Mesothelial cell of epicardium (in vitro differentiated cells): ENCODE data around the gene MPL. TPM values are rescaled to one million over a fixed set of nuclear protein-coding genes. Genes with fewer than 3 reads are reported as not detected.

Experiments
- DNase-seq, 2 experiments: peaks; one replicate each; pipeline ENCODE4 v3.0.0; 2021; ENCODE audit warnings: low spot score in 2 of 2; ENCODE audit not compliant: unreplicated experiment in 2 of 2
- H3K27ac Mint-ChIP-seq: 2 replicates; pipeline ENCODE4 v1.8.0; 2021; ENCODE audit warnings: mixed read lengths
- H3K27me3 Mint-ChIP-seq: 2 replicates; pipeline ENCODE4 v1.8.0; 2021; ENCODE audit warnings: low read depth, mixed read lengths
- H3K36me3 Mint-ChIP-seq: 2 replicates; pipeline ENCODE4 v1.8.0; 2021; ENCODE audit warnings: mixed read lengths
- H3K4me1 Mint-ChIP-seq: 2 replicates; pipeline ENCODE4 v1.8.0; 2021; ENCODE audit warnings: mixed read lengths
- H3K4me3 Mint-ChIP-seq: 2 replicates; pipeline ENCODE4 v1.8.0; 2021; ENCODE audit warnings: mild to moderate bottlenecking, moderate library complexity, mixed read lengths
- H3K9me3 Mint-ChIP-seq: 2 replicates; pipeline ENCODE4 v1.8.0; 2021; ENCODE audit warnings: mixed read lengths
- CTCF ChIP-seq: fragments of 200-600 bp; sonication (generic); IDR thresholded peaks from one replicate; pipeline ENCODE4 v1.5.0; 2021; ENCODE audit warnings: antibody characterized with exemption; ENCODE audit not compliant: unreplicated experiment
- total RNA-seq: library from RNA; stranded (reverse); gene quantifications from 3 replicates; pipeline ENCODE4 v1.2.1, GENCODE V29; 2021

MPL gene
- total RNA-seq, 1 donor from 2014 or later = not detected

DNA sequence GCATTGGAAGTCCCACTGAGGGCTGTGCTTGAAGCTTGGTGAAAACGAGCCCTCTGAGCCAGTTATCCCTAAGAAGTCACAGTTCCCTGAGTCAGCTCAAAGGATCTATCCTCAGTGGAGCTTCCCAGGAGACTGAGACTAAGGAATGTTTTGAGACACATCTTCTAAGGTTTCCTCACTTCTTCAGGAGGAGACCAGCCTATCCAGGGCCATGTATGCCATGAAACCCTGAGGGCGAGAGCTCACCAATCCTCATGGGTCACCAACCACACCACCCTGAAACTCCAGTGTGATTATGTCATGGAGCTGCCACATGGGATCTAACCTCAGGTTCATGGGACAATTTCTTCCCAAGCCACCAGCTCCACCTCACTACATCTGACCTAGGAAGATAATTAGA lies 44.4 kb upstream of the MPL start:
- Mint-ChIP-seq H3K4me3 (no peak overlapping the region), H3K9me3 (no peaks in the 10 kb centered on the region), H3K4me1 (peaks cover 13% of the 10 kb centered on the region), H3K27me3 (no peaks in the 10 kb centered on the region), H3K36me3 (no peaks in the 10 kb centered on the region), H3K27ac (no peak overlapping the region)
- TF ChIP-seq CTCF = no peak
- DNase-seq = no peak

DNA sequence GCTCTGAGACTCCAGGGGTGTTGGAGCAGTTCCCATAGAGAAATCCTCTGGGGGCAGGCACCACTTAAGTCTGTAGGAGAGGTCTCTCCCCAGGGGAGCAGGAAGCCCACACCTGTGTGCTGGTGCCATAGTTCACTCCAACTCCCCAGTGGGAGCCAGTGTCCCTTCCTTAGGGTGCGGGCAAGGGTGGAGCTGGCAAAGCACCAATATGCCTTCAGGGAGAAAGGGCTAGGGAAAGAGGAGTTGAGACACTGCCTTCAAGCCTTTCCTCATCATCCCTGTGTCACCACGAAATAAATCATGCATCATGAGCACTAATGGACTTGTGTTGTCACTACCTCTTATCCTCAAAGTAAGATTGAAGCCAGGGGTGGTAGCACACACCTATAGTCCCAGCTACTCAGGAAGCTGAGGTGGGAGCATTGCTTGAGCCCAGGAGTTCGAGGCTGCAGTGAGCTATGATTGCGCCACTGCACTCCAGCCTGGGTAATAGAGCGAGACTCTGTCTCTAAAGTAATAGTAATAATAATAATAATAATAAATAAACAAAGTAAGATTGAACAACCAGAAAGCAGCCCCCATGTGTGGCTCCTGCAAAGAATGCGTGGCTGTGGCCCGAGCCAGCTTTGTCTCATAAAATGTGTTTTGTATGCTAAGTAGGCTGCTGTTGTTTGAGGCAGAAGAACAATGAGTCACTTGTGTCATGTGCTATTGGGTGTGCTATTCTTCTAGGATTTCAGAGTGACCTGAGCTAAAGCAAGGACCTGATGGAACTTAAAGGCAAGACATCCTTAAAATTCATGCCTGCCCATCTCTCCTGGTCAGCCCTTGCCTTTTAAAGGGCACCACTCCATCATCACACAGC lies 43.5 kb upstream of the MPL start:
- no peak overlapping the region for H3K27ac Mint-ChIP-seq
- H3K27me3 Mint-ChIP-seq = no peaks in the 10 kb centered on the region
- no peak overlapping the region for H3K4me3 Mint-ChIP-seq
- H3K36me3 Mint-ChIP-seq = no peaks in the 10 kb centered on the region
- DNase-seq = no peak
- no peaks in the 10 kb centered on the region for H3K9me3 Mint-ChIP-seq
- TF ChIP-seq CTCF = no peak
- H3K4me1 Mint-ChIP-seq = peaks cover 13% of the 10 kb centered on the region

DNA sequence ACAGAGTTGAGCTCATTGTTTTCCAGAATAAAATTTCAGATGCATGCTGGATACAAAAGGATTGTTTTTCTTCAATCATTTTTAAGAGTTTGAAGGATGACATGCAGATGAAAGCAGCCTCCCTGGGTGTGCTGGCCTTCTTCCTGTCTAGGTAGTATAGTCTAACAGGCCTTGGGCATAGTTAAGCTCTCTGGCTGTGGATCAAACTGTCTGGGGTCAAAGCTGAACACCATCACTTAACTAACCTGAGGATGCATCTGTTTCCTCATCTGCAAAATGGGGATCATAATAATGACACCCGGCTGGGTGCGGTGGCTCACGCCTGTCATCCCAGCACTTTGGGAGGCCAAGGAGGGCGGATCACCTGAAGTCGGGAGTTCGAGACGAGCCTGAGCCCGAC lies 42.9 kb upstream of the MPL start:
- DNase-seq = no peak

DNA sequence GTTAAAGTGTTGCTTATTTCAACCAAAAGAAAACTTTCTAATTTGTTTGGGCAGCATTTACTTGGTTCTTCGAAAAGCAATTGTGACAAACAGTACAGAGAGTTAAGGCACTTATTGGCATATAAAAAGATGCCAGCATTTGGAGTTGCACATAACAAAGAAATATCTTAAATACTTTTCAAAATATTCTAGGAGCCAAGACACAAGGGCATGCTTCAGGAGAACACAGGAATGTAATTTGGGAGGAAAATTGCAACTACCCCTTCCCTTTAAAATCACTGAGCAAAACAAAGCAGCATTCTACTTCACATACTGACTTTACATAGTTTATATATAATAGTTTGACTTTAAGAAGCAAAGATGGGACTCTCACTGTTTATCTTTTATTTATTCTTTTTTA lies 41.4 kb upstream of the MPL start:
- Mint-ChIP-seq H3K36me3 (no peaks in the 10 kb centered on the region), H3K27ac (peak overlapping the region; percentile 30), H3K9me3 (no peaks in the 10 kb centered on the region), H3K4me3 (no peak overlapping the region), H3K4me1 (peaks cover 13% of the 10 kb centered on the region), H3K27me3 (no peaks in the 10 kb centered on the region)
- no peak for DNase-seq
- TF ChIP-seq CTCF = no peak

More for the DNA sequence above, 42.9 kb upstream of the MPL start:
- Mint-ChIP-seq H3K4me1 (peaks cover 13% of the 10 kb centered on the region), H3K27me3 (no peaks in the 10 kb centered on the region), H3K27ac (no peak overlapping the region), H3K9me3 (no peaks in the 10 kb centered on the region), H3K4me3 (no peak overlapping the region), H3K36me3 (no peaks in the 10 kb centered on the region)
- TF ChIP-seq CTCF = no peak

DNA sequence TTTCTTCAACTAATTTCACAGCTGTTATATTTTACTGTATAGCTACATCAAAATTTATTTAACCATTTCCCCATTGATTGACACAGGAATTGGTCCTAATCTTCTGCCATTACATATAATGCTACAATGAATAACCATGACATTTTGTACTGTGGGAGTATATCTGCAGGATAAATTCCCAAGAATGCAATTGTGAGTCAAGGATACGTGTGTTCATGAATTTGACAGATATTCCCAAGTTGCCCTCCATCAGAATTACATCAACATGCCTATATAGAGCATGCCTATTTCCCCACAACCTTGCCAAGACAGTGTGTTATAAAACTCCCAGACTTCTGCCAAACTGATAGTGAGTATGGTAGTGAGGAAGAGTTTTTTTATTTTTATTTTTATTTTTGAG lies 39.6 kb upstream of the MPL start:
- Mint-ChIP-seq H3K27ac (no peak overlapping the region), H3K4me1 (peaks cover 15% of the 10 kb centered on the region), H3K27me3 (no peaks in the 10 kb centered on the region), H3K4me3 (no peak overlapping the region), H3K9me3 (no peaks in the 10 kb centered on the region), H3K36me3 (no peaks in the 10 kb centered on the region)
- no peak for DNase-seq
- TF ChIP-seq CTCF = no peak
